Measurements from ENCODE around the gene MYBBP1A. TPM values are rescaled to one million over a fixed set of nuclear protein-coding genes. Genes with fewer than 3 reads are reported as not detected.
A peak's percentile ranks its signal among the peaks of the same experiment; 100 is the strongest.
"Not testable (repeated sequence)": the region's sequence is repeated elsewhere in the genome, so short reads cannot be mapped to it uniquely, and the experiment has no call there.

MYBBP1A gene
- polyA plus RNA-seq, 2 of the 4 experiments (the other 2 are of a cell fraction), result 42.9 to 95.1 TPM

GRCh38 chr17:4579678-4580077, 24.5 kb upstream of the MYBBP1A start (continued):
- TF ChIP-seq RAD21 (conservative IDR thresholded peaks at IDR 0.05 in 1 of 2, IDR thresholded peaks at IDR 0.05 in 1 of 2) (no peak), CEBPB (IDR thresholded peaks at IDR 0.05) (no peak), FOSL2 (IDR thresholded peaks at IDR 0.05) (no peak), FOSL2 (CRISPR knock-in tag; IDR thresholded peaks at IDR 0.05) (no peak)

GRCh38 chr17:4578349-4578748, 23.2 kb upstream of the MYBBP1A start:
- H3K4me2 ChIP-seq; DNase-seq (ENCODE audit: low read depth in 1 of 2, low spot score in 1 of 2); POLR2A ChIA-PET; H3K27ac ChIP-seq; FAIRE-seq; H3K4me1 ChIP-seq; ATAC-seq; H3K4me3 ChIP-seq; H3K9me3 ChIP-seq: not testable (repeated sequence)
- CTCF ChIA-PET, result interaction anchor here (0.9 to 4.2 kb wide), 5 partner anchors 11 to 47 kb away, joined by 3 to 48 read pairs (median 5); no protein-coding TSS in a partner anchor
- WGBS (ENCODE audit: missing lambda C conversion rate), result 87% methylated on average over 6 of the region's 24 CpGs

GRCh38 chr17:4577386-4577993, 22.3 kb upstream of the MYBBP1A start:
- ChIA-PET CTCF (interaction anchor here (0.8 to 4.2 kb wide), 11 partner anchors 10 to 312 kb away, joined by 3 to 48 read pairs (median 4); no protein-coding TSS in a partner anchor), POLR2A (no interaction called here)
- no peaks in the 10 kb centered on the region for H3K9me3 ChIP-seq
- TF ChIP-seq RCOR1 (IDR thresholded peaks at IDR 0.05; ENCODE audit: low read depth, low read length) (no peak), SMC3 (IDR thresholded peaks at IDR 0.05) (no peak), TP53 (CRISPR knock-in tag; IDR thresholded peaks at IDR 0.05) (no peak), EHMT2 (IDR thresholded peaks at IDR 0.05; ENCODE audit: low read depth) (no peak), RFX5 (IDR thresholded peaks at IDR 0.05) (no peak), ESRRA (IDR thresholded peaks at IDR 0.05; ENCODE audit: borderline replicate concordance, low read length) (no peak)
- FAIRE-seq (no peak), ATAC-seq (no peak), DNase-seq (ENCODE audit: low read depth in 1 of 2, low spot score in 1 of 2) (no peak)
- no peak overlapping the region for H3K4me2 ChIP-seq
- no peak overlapping the region for H3K4me3 ChIP-seq
- 75% methylated on average over 8 of the region's 8 CpGs for WGBS (ENCODE audit: missing lambda C conversion rate)
- no peak overlapping the region for H3K27ac ChIP-seq
- H3K4me1 ChIP-seq, result peaks cover 6% of the 10 kb centered on the region; the same call in 1 of the 3 replicates

GRCh38 chr17:4576729-4577322, 21.6 kb upstream of the MYBBP1A start:
- Histone ChIP-seq H3K4me3 (no peak overlapping the region), H3K4me2 (no peak overlapping the region), H3K27ac (no peak overlapping the region), H3K4me1 (peaks cover 6% of the 10 kb centered on the region; the same call in 1 of the 3 replicates), H3K9me3 (no peaks in the 10 kb centered on the region)
- FAIRE-seq, result no peak
- DNase-seq (ENCODE audit: low read depth in 1 of 2, low spot score in 1 of 2), result no peak
- 83% methylated on average over 13 of the region's 18 CpGs for WGBS (ENCODE audit: missing lambda C conversion rate)
- TF ChIP-seq CTCF (IDR thresholded peaks at IDR 0.05) (no peak), MAZ (IDR thresholded peaks at IDR 0.05; ENCODE audit: borderline replicate concordance, low read depth, low read length) (no peak), KDM5A (IDR thresholded peaks at IDR 0.05) (no peak), NR3C1 (IDR thresholded peaks at IDR 0.05) (no peak), PBX3 (IDR thresholded peaks at IDR 0.05) (no peak), HOXB5 (CRISPR knock-in tag; IDR thresholded peaks at IDR 0.05) (no peak), ZFP36 (IDR thresholded peaks at IDR 0.05; ENCODE audit: borderline replicate concordance, partially characterized antibody) (no peak), HOXA7 (CRISPR knock-in tag; IDR thresholded peaks at IDR 0.05) (no peak), RAD21 (conservative IDR thresholded peaks at IDR 0.05 in 1 of 2, IDR thresholded peaks at IDR 0.05 in 1 of 2) (no peak), HES2 (IDR thresholded peaks at IDR 0.05) (no peak), E2F6 (IDR thresholded peaks at IDR 0.05; ENCODE audit: borderline replicate concordance, low read depth) (no peak), ZC3H11A (IDR thresholded peaks at IDR 0.05) (no peak), JUNB (IDR thresholded peaks at IDR 0.05) (no peak), POLR2AphosphoS2 (conservative IDR thresholded peaks at IDR 0.05; ENCODE audit: low read length) (no peak), FOSL2 (IDR thresholded peaks at IDR 0.05) (no peak), FOSL2 (CRISPR knock-in tag; IDR thresholded peaks at IDR 0.05) (no peak)
- ChIA-PET POLR2A (no interaction called here), CTCF (interaction anchor here (0.8 to 4.2 kb wide), 11 partner anchors 9 to 313 kb away, joined by 3 to 48 read pairs (median 4); no protein-coding TSS in a partner anchor)
- ATAC-seq, result peak in 1 of 2 experiments; percentile 10; a peak in 1 of 6 replicates
